Activated naive CD4-positive, alpha-beta T cell treated with anti-CD3 and anti-CD28 coated beads, Interleukin-2, amount 50 U/mL, for 24 hours (primary cell): ENCODE data around the gene RCBTB1.
A peak's percentile ranks its signal among the peaks of the same experiment; 100 is the strongest.
"Not testable (repeated sequence)": the region's sequence is repeated elsewhere in the genome, so short reads cannot be mapped to it uniquely, and the experiment has no call there.

Source experiments
- H3K27ac Mint-ChIP-seq: one replicate; pipeline ENCODE4 v1.8.0; 2021; ENCODE audit warnings: mild to moderate bottlenecking, mixed read lengths
- H3K27me3 Mint-ChIP-seq: one replicate; pipeline ENCODE4 v1.8.0; 2021; ENCODE audit warnings: mixed read lengths
- H3K36me3 Mint-ChIP-seq: one replicate; pipeline ENCODE4 v1.8.0; 2021; ENCODE audit warnings: mixed read lengths
- H3K4me1 Mint-ChIP-seq: one replicate; pipeline ENCODE4 v1.8.0; 2021; ENCODE audit warnings: mixed read lengths
- H3K4me3 Mint-ChIP-seq: one replicate; pipeline ENCODE4 v1.8.0; 2021; ENCODE audit warnings: mild to moderate bottlenecking, mixed read lengths
- H3K9me3 Mint-ChIP-seq: one replicate; pipeline ENCODE4 v1.8.0; 2021; ENCODE audit warnings: mixed read lengths

The RCBTB1 gene

GRCh38 chr13:49521224-49521623, 64.1 kb downstream of the RCBTB1 start:
- peaks cover 15% of the 10 kb centered on the region for H3K36me3 Mint-ChIP-seq
- no peaks in the 10 kb centered on the region for H3K27me3 Mint-ChIP-seq
- H3K27ac Mint-ChIP-seq: no peak overlapping the region
- peaks cover 9% of the 10 kb centered on the region for H3K4me1 Mint-ChIP-seq
- H3K4me3 Mint-ChIP-seq: no peak overlapping the region
- H3K9me3 Mint-ChIP-seq: no peaks in the 10 kb centered on the region

- Mint-ChIP-seq H3K36me3 (peaks cover 18% of the 10 kb centered on the region), H3K4me1 (peaks cover 9% of the 10 kb centered on the region), H3K9me3 (no peaks in the 10 kb centered on the region), H3K27me3 (no peaks in the 10 kb centered on the region), H3K27ac (no peak overlapping the region), H3K4me3 (no peak overlapping the region)
Observed at GRCh38 chr13:49517461-49517860, 67.9 kb downstream of the RCBTB1 start.

GRCh38 chr13:49516467-49516866, 68.9 kb downstream of the RCBTB1 start:
- Mint-ChIP-seq H3K27ac (peak overlapping the region; percentile 17), H3K4me3 (no peak overlapping the region), H3K4me1 (peaks cover 9% of the 10 kb centered on the region), H3K9me3 (no peaks in the 10 kb centered on the region), H3K36me3 (peaks cover 18% of the 10 kb centered on the region), H3K27me3 (no peaks in the 10 kb centered on the region)

- Mint-ChIP-seq H3K4me1 (peaks cover 25% of the 10 kb centered on the region), H3K9me3 (no peaks in the 10 kb centered on the region), H3K27me3 (no peaks in the 10 kb centered on the region), H3K4me3 (no peak overlapping the region), H3K27ac (no peak overlapping the region), H3K36me3 (peaks cover 22% of the 10 kb centered on the region)
Observed at GRCh38 chr13:49512578-49512977, 72.8 kb downstream of the RCBTB1 start.

- Mint-ChIP-seq H3K9me3 (no peaks in the 10 kb centered on the region), H3K27me3 (no peaks in the 10 kb centered on the region), H3K4me3 (no peak overlapping the region), H3K27ac (peak overlapping the region; percentile 12), H3K4me1 (peaks cover 52% of the 10 kb centered on the region), H3K36me3 (peaks cover 26% of the 10 kb centered on the region)
Observed at GRCh38 chr13:49503951-49504350, 81.4 kb downstream of the RCBTB1 start.

GRCh38 chr13:49502954-49503353, 82.4 kb downstream of the RCBTB1 start:
- Mint-ChIP-seq H3K9me3 (no peaks in the 10 kb centered on the region), H3K27ac (no peak overlapping the region), H3K36me3 (peaks cover 26% of the 10 kb centered on the region), H3K27me3 (no peaks in the 10 kb centered on the region), H3K4me3 (no peak overlapping the region), H3K4me1 (peaks cover 62% of the 10 kb centered on the region)

GRCh38 chr13:49499889-49500660, 85.3 kb downstream of the RCBTB1 start:
- Mint-ChIP-seq H3K4me3 (peak overlapping the region; percentile 60), H3K4me1 (peaks cover 65% of the 10 kb centered on the region), H3K36me3 (peaks cover 27% of the 10 kb centered on the region), H3K9me3 (no peaks in the 10 kb centered on the region), H3K27ac (peak overlapping the region; percentile 84), H3K27me3 (no peaks in the 10 kb centered on the region)

GRCh38 chr13:49498206-49498605, 87.2 kb downstream of the RCBTB1 start:
- Mint-ChIP-seq H3K27ac (peak overlapping the region; percentile 92), H3K27me3 (no peaks in the 10 kb centered on the region), H3K36me3 (peaks cover 23% of the 10 kb centered on the region), H3K4me1 (peaks cover 70% of the 10 kb centered on the region), H3K9me3 (no peaks in the 10 kb centered on the region), H3K4me3 (peak overlapping the region; percentile 24)

GRCh38 chr13:49497272-49497671, 88.1 kb downstream of the RCBTB1 start:
- Mint-ChIP-seq H3K27me3 (no peaks in the 10 kb centered on the region), H3K36me3 (peaks cover 18% of the 10 kb centered on the region), H3K9me3 (no peaks in the 10 kb centered on the region), H3K27ac (peak overlapping the region; percentile 92), H3K4me1 (peaks cover 61% of the 10 kb centered on the region), H3K4me3 (peak overlapping the region; percentile 88)

- Mint-ChIP-seq H3K4me1 (peaks cover 61% of the 10 kb centered on the region), H3K27ac (peak overlapping the region; percentile 92), H3K4me3 (peak overlapping the region; percentile 88), H3K36me3 (peaks cover 18% of the 10 kb centered on the region)
- not testable (repeated sequence) for H3K27me3 Mint-ChIP-seq, H3K9me3 Mint-ChIP-seq
Observed at GRCh38 chr13:49496837-49497236, 88.5 kb downstream of the RCBTB1 start.

- Mint-ChIP-seq H3K4me1 (peaks cover 61% of the 10 kb centered on the region), H3K4me3 (peak within 1 kb of the TSS; percentile 95), H3K36me3 (peaks cover 17% of the 10 kb centered on the region)
Observed at GRCh38 chr13:49495783-49496762, 89.3 kb downstream of the RCBTB1 start, which contains the start of gene PHF11. Gene PHF11 (plus strand): TSS chr13:49495953. CDS start chr13:49496002, 49 bp downstream.

GRCh38 chr13:49494645-49495044, 90.7 kb downstream of the RCBTB1 start:
- Mint-ChIP-seq H3K9me3 (no peaks in the 10 kb centered on the region), H3K4me3 (peak overlapping the region; percentile 95), H3K27me3 (no peaks in the 10 kb centered on the region), H3K36me3 (peaks cover 14% of the 10 kb centered on the region), H3K27ac (peak overlapping the region; percentile 98), H3K4me1 (peaks cover 49% of the 10 kb centered on the region)

More at GRCh38 chr13:49495783-49496762, 89.3 kb downstream of the RCBTB1 start, which contains the start of gene PHF11:
- peak within 1 kb of the TSS; percentile 98 for H3K27ac Mint-ChIP-seq
- H3K9me3 Mint-ChIP-seq: no peaks in the 10 kb centered on the region
- H3K27me3 Mint-ChIP-seq: no peaks in the 10 kb centered on the region

- no peak overlapping the region for H3K4me3 Mint-ChIP-seq
- no peaks in the 10 kb centered on the region for H3K4me1 Mint-ChIP-seq
- no peaks in the 10 kb centered on the region for H3K27me3 Mint-ChIP-seq
- no peaks in the 10 kb centered on the region for H3K9me3 Mint-ChIP-seq
- no peak overlapping the region for H3K27ac Mint-ChIP-seq
- H3K36me3 Mint-ChIP-seq: peaks cover 8% of the 10 kb centered on the region
Observed at GRCh38 chr13:49488563-49488962, 96.8 kb downstream of the RCBTB1 start.
